Measurements from ENCODE around the gene MSRB1. TPM values are rescaled to one million over a fixed set of nuclear protein-coding genes. Genes with fewer than 3 reads are reported as not detected.

The MSRB1 gene
- total and polyA plus RNA-seq, 8 donors: 29.7 to 94.4 (median 57.0) TPM

DNA sequence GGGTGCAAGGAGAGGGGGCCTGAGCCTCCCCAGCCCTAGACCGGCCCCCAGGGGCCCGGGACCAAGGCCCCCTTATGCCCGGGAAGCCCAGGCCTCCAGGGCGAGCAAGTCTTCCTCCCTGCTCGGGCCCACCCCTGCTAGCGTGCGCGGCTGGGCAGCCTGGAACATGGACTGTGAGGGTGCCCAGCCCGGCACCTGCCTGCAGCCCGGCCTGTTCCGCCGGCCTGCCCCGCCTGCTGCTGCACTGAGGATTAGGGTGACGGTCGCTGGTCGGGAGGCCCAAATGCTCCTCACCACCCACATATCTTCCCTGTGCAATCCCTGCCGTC lies 30.8 kb downstream of the MSRB1 start:
- intact Hi-C loops (cut with DNase I): no loop called here
- H3K36me3 ChIP-seq: no peaks in the 10 kb centered on the region
- H3K4me3 ChIP-seq: no peak overlapping the region
- TF ChIP-seq, protein P1, sequence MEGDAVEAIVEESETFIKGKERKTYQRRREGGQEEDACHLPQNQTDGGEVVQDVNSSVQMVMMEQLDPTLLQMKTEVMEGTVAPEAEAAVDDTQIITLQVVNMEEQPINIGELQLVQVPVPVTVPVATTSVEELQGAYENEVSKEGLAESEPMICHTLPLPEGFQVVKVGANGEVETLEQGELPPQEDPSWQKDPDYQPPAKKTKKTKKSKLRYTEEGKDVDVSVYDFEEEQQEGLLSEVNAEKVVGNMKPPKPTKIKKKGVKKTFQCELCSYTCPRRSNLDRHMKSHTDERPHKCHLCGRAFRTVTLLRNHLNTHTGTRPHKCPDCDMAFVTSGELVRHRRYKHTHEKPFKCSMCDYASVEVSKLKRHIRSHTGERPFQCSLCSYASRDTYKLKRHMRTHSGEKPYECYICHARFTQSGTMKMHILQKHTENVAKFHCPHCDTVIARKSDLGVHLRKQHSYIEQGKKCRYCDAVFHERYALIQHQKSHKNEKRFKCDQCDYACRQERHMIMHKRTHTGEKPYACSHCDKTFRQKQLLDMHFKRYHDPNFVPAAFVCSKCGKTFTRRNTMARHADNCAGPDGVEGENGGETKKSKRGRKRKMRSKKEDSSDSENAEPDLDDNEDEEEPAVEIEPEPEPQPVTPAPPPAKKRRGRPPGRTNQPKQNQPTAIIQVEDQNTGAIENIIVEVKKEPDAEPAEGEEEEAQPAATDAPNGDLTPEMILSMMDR (IDR thresholded peaks at IDR 0.05): no peak
- DNase-seq (no peak), FAIRE-seq (no peak), ATAC-seq (no peak)
- H3K27me3 ChIP-seq: peaks cover 0 to under 1% (median 0%) of the 10 kb centered on the region in 4 donors
- no peak overlapping the region for H3K27ac ChIP-seq
- H3K9me3 ChIP-seq: no peaks in the 10 kb centered on the region
- H3K4me1 ChIP-seq: peaks cover 0 to 10% (median 4%) of the 10 kb centered on the region in 3 donors
- WGBS, 2 donors: 93 to 95% methylated on average over 10 to 17 of the region's 17 CpGs

DNA sequence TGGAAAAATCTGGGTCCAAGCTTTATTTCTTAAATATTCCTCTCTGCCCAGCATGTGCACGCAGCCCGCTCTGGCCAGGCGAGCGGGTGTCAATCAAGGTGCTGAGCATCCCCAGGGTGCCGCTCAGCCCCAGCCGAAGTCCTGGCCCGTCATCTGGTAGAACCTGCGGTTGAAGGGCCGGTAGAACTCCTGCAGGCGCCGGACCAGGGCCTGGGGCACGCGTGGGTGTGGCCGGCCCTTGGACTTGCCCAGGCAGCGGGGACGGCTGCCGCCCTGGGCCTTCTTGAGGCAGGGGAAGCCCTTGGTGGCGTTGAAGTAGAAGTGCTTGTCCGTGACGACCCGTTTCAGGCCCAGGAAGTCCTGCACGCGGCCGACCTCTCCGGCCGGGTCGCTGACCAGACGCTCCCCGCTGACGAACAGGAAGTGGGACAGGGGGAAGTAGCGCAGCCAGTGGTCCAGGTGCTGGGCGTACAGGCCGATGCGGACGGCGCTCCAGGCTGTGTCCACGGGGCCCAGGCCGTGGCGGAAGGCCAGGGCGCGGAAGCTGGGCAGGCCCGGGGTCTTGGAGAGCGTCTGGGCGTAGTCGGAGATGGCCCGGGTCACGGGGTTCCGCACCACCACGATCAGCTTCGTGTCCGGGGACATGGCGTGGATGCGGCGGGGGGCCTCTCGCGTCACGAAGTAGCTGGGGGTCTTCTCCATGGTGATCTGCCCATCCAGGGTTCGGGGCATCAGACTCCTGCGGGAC lies 31.4 kb downstream of the MSRB1 start:
- no peaks in the 10 kb centered on the region for H3K27me3 ChIP-seq
- no peaks in the 10 kb centered on the region for H3K36me3 ChIP-seq
- WGBS, 2 donors: 92 to 95% methylated on average over 59 of the region's 59 CpGs
- intact Hi-C loops (cut with DNase I): no loop called here
- TF ChIP-seq, protein P1 (IDR thresholded peaks at IDR 0.05): no peak
- H3K9me3 ChIP-seq: no peaks in the 10 kb centered on the region
- FAIRE-seq (no peak), DNase-seq (peak in 1 of 6 donors; percentile 67), ATAC-seq (no peak)
- H3K4me1 ChIP-seq: peaks cover 0 to 10% (median 4%) of the 10 kb centered on the region in 3 donors
- H3K4me3 ChIP-seq: no peak overlapping the region
- H3K27ac ChIP-seq: no peak overlapping the region

DNA sequence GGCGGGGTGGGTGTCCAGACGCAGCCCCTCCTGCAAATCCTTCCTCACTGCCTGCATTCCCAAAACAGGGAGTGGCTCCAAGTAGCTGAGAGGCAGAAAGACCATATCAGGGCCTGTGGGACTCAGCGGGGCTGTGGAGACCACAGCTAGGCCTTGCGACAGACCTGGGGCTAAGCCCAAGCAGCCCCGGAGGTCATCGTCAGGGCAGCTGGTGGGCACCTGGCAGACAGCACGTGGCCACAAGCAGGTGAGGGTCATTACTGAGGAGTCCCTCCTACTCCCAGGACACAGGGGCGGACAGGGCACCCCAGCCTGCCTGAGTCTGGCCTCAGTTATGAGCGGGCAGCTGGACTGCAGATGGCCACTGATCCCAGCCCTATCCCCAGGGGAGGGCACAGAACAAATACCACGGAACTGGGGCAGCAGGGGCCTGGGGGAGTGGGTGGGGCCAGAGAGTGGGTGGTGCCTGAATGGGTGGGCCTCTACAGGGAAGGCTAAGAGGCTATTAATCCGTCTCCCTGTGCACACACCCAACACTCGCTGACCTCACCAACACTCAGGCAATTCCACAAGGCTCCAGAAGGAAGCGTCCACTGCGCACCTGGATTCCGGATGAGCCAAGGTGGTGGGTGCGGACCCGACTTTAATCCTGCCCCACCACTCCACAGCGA lies 33.3 kb downstream of the MSRB1 start:
- Histone ChIP-seq H3K27ac (no peak overlapping the region), H3K27me3 (no peaks in the 10 kb centered on the region), H3K36me3 (no peaks in the 10 kb centered on the region), H3K9me3 (no peaks in the 10 kb centered on the region), H3K4me3 (no peak overlapping the region), H3K4me1 (peaks cover 0 to 10% (median 4%) of the 10 kb centered on the region in 3 donors)
- FAIRE-seq: no peak
- peak in 1 of 6 donors; percentile 56 for DNase-seq
- intact Hi-C loops (cut with DNase I): no loop called here
- no peak for ATAC-seq
- WGBS, 2 donors: 79 to 85% methylated on average over 18 of the region's 18 CpGs
- TF ChIP-seq, protein P1 (IDR thresholded peaks at IDR 0.05): no peak

DNA sequence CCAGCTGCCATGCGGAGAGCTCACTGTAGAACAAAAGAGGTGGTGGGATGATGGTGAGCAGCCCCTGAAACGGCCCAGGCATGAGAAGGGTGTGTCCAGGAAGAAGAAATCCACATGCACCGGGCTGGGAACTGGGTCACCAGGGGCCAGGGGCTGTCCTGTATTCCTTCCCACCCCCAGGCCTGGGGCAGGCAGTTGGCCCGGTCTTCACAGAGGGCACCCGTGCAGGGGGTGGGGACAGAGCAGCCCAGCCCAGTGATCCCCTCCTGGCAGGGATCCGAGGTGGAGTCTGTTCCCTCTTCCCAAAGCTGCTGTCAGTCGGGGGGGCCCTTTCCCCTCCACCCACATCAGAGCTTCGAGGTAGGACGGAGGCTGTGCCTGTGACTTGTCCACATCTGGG lies 34.0 kb downstream of the MSRB1 start:
- no peaks in the 10 kb centered on the region for H3K27me3 ChIP-seq
- H3K27ac ChIP-seq: no peak overlapping the region
- no peaks in the 10 kb centered on the region for H3K9me3 ChIP-seq
- no peaks in the 10 kb centered on the region for H3K36me3 ChIP-seq
- no peak overlapping the region for H3K4me3 ChIP-seq
- TF ChIP-seq, protein P1 (IDR thresholded peaks at IDR 0.05): no peak
- DNase-seq (peak in 1 of 6 donors; percentile 58), ATAC-seq (no peak), FAIRE-seq (no peak)
- WGBS, 2 donors: 77 to 83% methylated on average over 7 to 9 of the region's 9 CpGs
- intact Hi-C loops (cut with DNase I): no loop called here
- peaks cover 0 to 10% (median 4%) of the 10 kb centered on the region in 3 donors for H3K4me1 ChIP-seq

DNA sequence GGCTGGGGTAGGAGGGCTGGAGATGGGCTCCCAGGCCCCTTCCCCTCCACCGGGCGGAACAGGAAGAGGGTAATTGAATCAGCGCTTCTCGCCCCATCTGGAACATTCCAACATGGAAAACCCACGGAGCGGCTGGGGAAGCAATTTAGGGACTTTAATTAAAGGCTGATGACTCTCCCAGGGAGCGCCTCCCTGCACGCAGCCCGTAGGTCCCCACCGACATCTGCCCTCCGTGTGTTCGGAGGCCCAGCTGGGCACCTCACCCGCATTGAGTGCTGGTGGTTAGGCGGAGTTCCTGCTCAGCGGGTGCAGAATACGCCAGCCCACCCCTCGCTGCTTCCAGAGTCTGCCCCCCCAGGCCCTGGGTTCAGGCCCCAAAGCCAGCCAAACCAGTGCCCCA lies 34.8 kb downstream of the MSRB1 start:
- Histone ChIP-seq H3K4me3 (no peak overlapping the region), H3K36me3 (no peaks in the 10 kb centered on the region), H3K9me3 (no peaks in the 10 kb centered on the region), H3K27me3 (no peaks in the 10 kb centered on the region), H3K4me1 (peaks cover 0 to 2% (median 0%) of the 10 kb centered on the region in 3 donors), H3K27ac (no peak overlapping the region)
- TF ChIP-seq, protein P1 (IDR thresholded peaks at IDR 0.05): no peak
- ATAC-seq (no peak), FAIRE-seq (no peak), DNase-seq (peak in 1 of 6 donors; percentile 44)
- 79 to 80% methylated on average over 17 of the region's 17 CpGs for WGBS, 2 donors
- intact Hi-C loops (cut with DNase I): no loop called here
